Right cardiac atrium (tissue), 5 donors: ENCODE results near the gene HMGA1. TPM values are rescaled to one million over a fixed set of nuclear protein-coding genes. Genes with fewer than 3 reads are reported as not detected.

Experiments
- ATAC-seq, 2 donors: fragments of 200-7000 bp; cut with Tn5 transposase; one replicate each; pipeline versions ENCODE4 v1.8.0 to v1.9.1; 2020; ENCODE audit warnings: moderate library complexity in 2 of 2, mild to moderate bottlenecking in 1 of 2
- DNase-seq, 3 donors: peaks; one replicate each; pipeline ENCODE4 v3.0.0-alpha.2; 2020
- H3K27ac ChIP-seq: one replicate; pipeline ENCODE4 v1.5.1; 2013; ENCODE audit warnings: mild to moderate bottlenecking, low read length, control low read depth, moderate library complexity
- H3K27me3 ChIP-seq: one replicate; pipeline ENCODE4 v1.6.1; 2013; ENCODE audit not compliant: control insufficient read depth, insufficient read depth
- H3K4me1 ChIP-seq: one replicate; pipeline ENCODE4 v1.6.1; 2013; ENCODE audit warnings: low read length; ENCODE audit not compliant: control insufficient read depth, insufficient read depth
- H3K4me3 ChIP-seq: one replicate; pipeline ENCODE4 v1.5.1; 2013; ENCODE audit warnings: low read length, control low read depth
- H3K9me3 ChIP-seq: one replicate; pipeline ENCODE4 v1.6.1; 2013; ENCODE audit warnings: low read length; ENCODE audit not compliant: control insufficient read depth
- WGBS: extraction: QIAGEN DNeasy Blood & Tissue Kit; methylation state at CpG from one replicate; pipeline ENCODE4 v1.1.7; 2013; 5-methylcytosine and 5-hydroxymethylcytosine counted together
- intact Hi-C, 4 donors: fragments of 100-400 bp; cut with DNase I; formaldehyde crosslinking; loops; one replicate each; pipeline versions ENCODE4 v1.11.0 to v1.14.0; 2022 to 2023
- long read RNA-seq, 4 donors: library from polyadenylated mRNA; unstranded; transcript quantifications; one replicate each; pipeline ENCODE4 v2.0.0, GENCODE V29; 2020 to 2021
- polyA plus RNA-seq: library from polyadenylated mRNA; stranded (reverse); fragments of 200-250 nt; gene quantifications from one replicate; pipeline ENCODE4 v1.2.3, GENCODE V29; 2013
- total RNA-seq, 4 donors: library from RNA; stranded (reverse); fragmentation: NEBNext Ultra II Directional; extraction: Animal tissue kit (Norgen Biotek cat#: 25700); gene quantifications; one replicate each; pipeline ENCODE4 v1.2.1, GENCODE V29; 2021
- donor health status: healthy with polysubstance abuse.
- donor health status: DM: no; HTN: yes; CAD: no.
- donor health status: DM: no; HTN: no; CAD: no.
- donor health status: DM: no; HTN: yes; CAD: no; lungs with severe emphysema.
- donor health status: DM: yes; HTN: yes; CAD: no.

Gene HMGA1
- total RNA-seq (10 to 100 TPM; 34.5 to 43.0 (median 39.0) TPM), polyA plus RNA-seq (29.7 TPM)
- long read RNA-seq, donor 1, transcript HMGA1-201 (6 exons, 1,920 nt) = major isoform, 20 of 43 reads
- long read RNA-seq, donor 1, partial matches to known transcripts = 16 of 43 reads
- long read RNA-seq, donor 1, other reads (novel, unspliced or antisense) = 0 of 43 reads
- long read RNA-seq, donor 2, transcript HMGA1-205 (5 exons, 2,159 nt) = minor isoform, 5 of 39 reads
- long read RNA-seq, donor 2, transcript HMGA1-201 (6 exons, 1,920 nt) = major isoform, 20 of 39 reads
- long read RNA-seq, donor 2, partial matches to known transcripts = 2 of 39 reads
- long read RNA-seq, donor 2, other reads (novel, unspliced or antisense) = 7 of 39 reads
- long read RNA-seq, donor 3, transcript HMGA1-201 (6 exons, 1,920 nt) = major isoform, 27 of 43 reads
- long read RNA-seq, donor 3, partial matches to known transcripts = 11 of 43 reads
- long read RNA-seq, donor 3, other reads (novel, unspliced or antisense) = 1 of 43 reads
- long read RNA-seq, donor 4, transcript HMGA1-201 (6 exons, 1,920 nt) = major isoform, 39 of 66 reads
- long read RNA-seq, donor 4, transcript HMGA1-204 (6 exons, 1,887 nt) = minor isoform, 9 of 66 reads
- long read RNA-seq, donor 4, partial matches to known transcripts = 14 of 66 reads
- long read RNA-seq, donor 4, other reads (novel, unspliced or antisense) = 1 of 66 reads

- Histone ChIP-seq H3K4me3 (peak within 1 kb of the TSS; percentile 94), H3K27ac (peak within 1 kb of the TSS; percentile 74), H3K9me3 (no peaks in the 10 kb centered on the region), H3K4me1 (peaks cover 2% of the 10 kb centered on the region), H3K27me3 (no peaks in the 10 kb centered on the region)
- DNase-seq = peak; percentile 89 to 95 (median 94)
- ATAC-seq = peak; percentile 92
- intact Hi-C loops = loop anchor here in 1 of 4 donors (5.0 kb wide), 1 partner anchor 39 kb away; no protein-coding TSS in a partner anchor
- 2% methylated on average over 91 of the region's 91 CpGs for WGBS
Measured at GRCh38 chr6:34236443-34237315, at the start of gene HMGA1. TSS of gene HMGA1 (plus strand) at chr6:34236873. CDS start at chr6:34240781, 3,908 bp downstream.

GRCh38 chr6:34189806-34190503, 46.7 kb upstream of the HMGA1 start:
- Histone ChIP-seq H3K9me3 (no peaks in the 10 kb centered on the region), H3K4me1 (no peaks in the 10 kb centered on the region), H3K4me3 (no peak overlapping the region), H3K27ac (no peak overlapping the region), H3K27me3 (no peaks in the 10 kb centered on the region)
- 78% methylated on average over 12 of the region's 12 CpGs for WGBS
- intact Hi-C loops = loop anchor here in 1 of 4 donors (10.0 kb wide), 1 partner anchor 415 kb away; no protein-coding TSS in a partner anchor
- DNase-seq = peak in 1 of 3 donors; percentile 70
- ATAC-seq = no peak

- 80% methylated on average over 14 of the region's 14 CpGs for WGBS
- H3K27me3 ChIP-seq = no peaks in the 10 kb centered on the region
- no peaks in the 10 kb centered on the region for H3K9me3 ChIP-seq
- ATAC-seq = no peak
- no peak overlapping the region for H3K27ac ChIP-seq
- intact Hi-C loops = loop anchor here in 1 of 4 donors (10.0 kb wide), 1 partner anchor 414 kb away; no protein-coding TSS in a partner anchor
- DNase-seq = no peak
- no peak overlapping the region for H3K4me3 ChIP-seq
- no peaks in the 10 kb centered on the region for H3K4me1 ChIP-seq
Measured at GRCh38 chr6:34190504-34191122, 46.1 kb upstream of the HMGA1 start.

- Histone ChIP-seq H3K9me3 (no peaks in the 10 kb centered on the region), H3K4me1 (no peaks in the 10 kb centered on the region), H3K4me3 (no peak overlapping the region), H3K27ac (no peak overlapping the region), H3K27me3 (no peaks in the 10 kb centered on the region)
- intact Hi-C loops = loop anchor here in 3 of 4 donors (5.0 to 10.0 kb wide), 4 partner anchors 38 to 410 kb away; partner anchors contain the start of gene HMGA1 (in 1 of the 3)
- DNase-seq = no peak
- ATAC-seq = no peak
- 81% methylated on average over 3 of the region's 3 CpGs for WGBS
Measured at GRCh38 chr6:34194772-34195171, 41.9 kb upstream of the HMGA1 start.

- 47% methylated on average over 7 of the region's 7 CpGs for WGBS
- intact Hi-C loops = loop anchor here in 3 of 4 donors (2.0 to 10.0 kb wide), 5 partner anchors 37 to 409 kb away; partner anchors contain the start of gene HMGA1 (in 1 of the 3)
Measured at GRCh38 chr6:34195726-34196115, 41.0 kb upstream of the HMGA1 start.

GRCh38 chr6:34196116-34196832, 40.4 kb upstream of the HMGA1 start:
- H3K9me3 ChIP-seq = no peaks in the 10 kb centered on the region
- H3K27ac ChIP-seq = no peak overlapping the region
- H3K27me3 ChIP-seq = no peaks in the 10 kb centered on the region
- peak; percentile 86 to 97 (median 96) for DNase-seq
- intact Hi-C loops = loop anchor here in 3 of 4 donors (2.0 to 10.0 kb wide), 5 partner anchors 36 to 409 kb away; partner anchors contain the start of gene HMGA1 (in 1 of the 3)
- H3K4me1 ChIP-seq = no peaks in the 10 kb centered on the region
- WGBS = 6% methylated on average over 54 of the region's 54 CpGs
- peak overlapping the region; percentile 55 for H3K4me3 ChIP-seq
- peak; percentile 98 to 99 for ATAC-seq

More at GRCh38 chr6:34195726-34196115, 41.0 kb upstream of the HMGA1 start:
- ATAC-seq (peak; percentile 22 to 34), DNase-seq (peak; percentile 33 to 63 (median 57))
- H3K27me3 ChIP-seq = no peaks in the 10 kb centered on the region
- no peak overlapping the region for H3K27ac ChIP-seq
- H3K4me1 ChIP-seq = no peaks in the 10 kb centered on the region
- H3K9me3 ChIP-seq = no peaks in the 10 kb centered on the region
- no peak overlapping the region for H3K4me3 ChIP-seq

- Histone ChIP-seq H3K27ac (no peak overlapping the region), H3K4me3 (peak overlapping the region; percentile 55), H3K4me1 (no peaks in the 10 kb centered on the region), H3K27me3 (no peaks in the 10 kb centered on the region), H3K9me3 (no peaks in the 10 kb centered on the region)
- intact Hi-C loops = loop anchor here in 3 of 4 donors (2.0 to 10.0 kb wide), 5 partner anchors 35 to 408 kb away; partner anchors contain the start of gene HMGA1 (in 1 of the 3)
- ATAC-seq (no peak), DNase-seq (no peak)
- WGBS = 62% methylated on average over 10 of the region's 10 CpGs
Measured at GRCh38 chr6:34196833-34197195, 39.9 kb upstream of the HMGA1 start.

- H3K9me3 ChIP-seq = no peaks in the 10 kb centered on the region
- intact Hi-C loops = no loop called here
- ATAC-seq (no peak), DNase-seq (no peak)
- no peak overlapping the region for H3K4me3 ChIP-seq
- WGBS = 66% methylated on average over 5 of the region's 5 CpGs
- H3K27me3 ChIP-seq = no peaks in the 10 kb centered on the region
- no peaks in the 10 kb centered on the region for H3K4me1 ChIP-seq
- no peak overlapping the region for H3K27ac ChIP-seq
Measured at GRCh38 chr6:34200340-34200971, 36.2 kb upstream of the HMGA1 start.
